GM19438 (cell line): ENCODE results near the gene MGARP.
"Not testable (repeated sequence)": the region's sequence is repeated elsewhere in the genome, so short reads cannot be mapped to it uniquely, and the experiment has no call there.

Experiments used
- ATAC-seq: cut with Tn5 transposase; IDR thresholded peaks from one replicate; pipeline ENCODE4 v1.9.1; 2021; ENCODE audit warnings: low read depth; ENCODE audit not compliant: unreplicated experiment

Gene MGARP

DNA sequence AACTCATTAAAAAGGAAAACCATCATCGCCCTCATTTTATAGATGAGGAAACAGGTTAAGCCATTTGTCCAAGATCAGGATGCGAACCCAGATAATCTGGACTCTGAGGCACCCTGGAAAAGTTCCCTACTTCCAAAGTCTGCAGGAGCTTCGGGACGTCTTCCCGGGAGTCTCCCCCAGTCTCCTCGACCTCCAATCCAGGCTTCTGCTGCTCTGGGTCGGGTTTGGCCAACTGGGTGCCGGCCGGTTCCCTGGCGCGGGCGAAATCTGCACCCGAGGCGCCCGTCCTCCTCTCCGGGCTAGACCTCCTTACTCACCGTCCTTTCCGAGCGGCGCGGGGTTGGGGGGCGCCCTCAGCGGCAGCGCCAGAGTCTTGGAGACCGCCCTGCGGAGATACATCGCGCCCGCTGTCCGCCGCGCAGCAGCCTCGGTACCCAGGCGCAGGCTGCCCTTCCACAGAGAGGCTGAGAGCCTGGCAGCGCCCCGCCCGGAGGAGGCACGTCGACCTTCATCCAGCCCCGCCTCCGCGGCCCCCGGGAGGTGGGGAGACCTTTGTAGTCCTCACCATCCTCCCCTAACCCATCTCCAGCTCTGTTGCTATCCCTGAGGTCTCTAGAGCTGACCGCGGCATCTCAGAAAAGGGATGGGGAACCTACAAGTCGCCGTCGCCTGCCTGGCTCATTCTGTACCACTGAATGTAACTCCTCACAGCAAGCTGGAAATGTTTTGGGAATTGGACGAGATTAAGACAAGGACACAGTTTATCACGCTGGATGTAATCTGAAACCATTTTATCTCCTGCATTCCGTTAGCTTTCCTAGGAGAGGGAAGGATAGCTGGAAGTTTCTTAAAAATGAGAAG is at the start of gene MGARP:
Gene MGARP, minus strand, starts transcription at position 466 of the 861 bp plus-strand sequence. Its CDS starts 67 bp downstream, at position 399.
- ATAC-seq = peak; percentile 60

DNA sequence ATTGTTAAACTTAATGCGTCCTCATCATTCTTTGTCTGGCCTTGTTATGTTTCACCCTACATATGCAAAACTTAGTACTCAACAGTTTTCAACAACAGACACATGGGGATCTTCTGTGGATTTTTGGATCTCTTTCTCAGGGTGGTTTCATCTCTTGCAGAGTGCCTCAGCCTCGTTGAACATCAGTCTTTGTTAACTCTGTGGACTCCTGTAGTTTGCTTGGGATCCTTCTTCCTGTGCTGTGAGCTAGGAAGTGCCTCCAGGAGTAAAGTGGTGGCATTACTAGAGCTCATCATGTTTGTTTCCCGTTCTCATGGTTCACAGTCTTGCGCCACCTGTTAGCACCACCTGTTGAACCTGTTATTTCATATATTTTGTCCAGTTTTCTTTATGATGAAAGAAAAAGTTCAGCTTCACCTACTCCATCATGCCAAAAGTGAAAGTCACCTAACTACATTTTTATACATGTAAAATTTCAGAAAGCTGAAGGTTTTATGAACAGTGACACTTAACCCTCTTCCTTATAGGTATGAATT is 49.7 kb upstream of the MGARP start:
- no peak for ATAC-seq

DNA sequence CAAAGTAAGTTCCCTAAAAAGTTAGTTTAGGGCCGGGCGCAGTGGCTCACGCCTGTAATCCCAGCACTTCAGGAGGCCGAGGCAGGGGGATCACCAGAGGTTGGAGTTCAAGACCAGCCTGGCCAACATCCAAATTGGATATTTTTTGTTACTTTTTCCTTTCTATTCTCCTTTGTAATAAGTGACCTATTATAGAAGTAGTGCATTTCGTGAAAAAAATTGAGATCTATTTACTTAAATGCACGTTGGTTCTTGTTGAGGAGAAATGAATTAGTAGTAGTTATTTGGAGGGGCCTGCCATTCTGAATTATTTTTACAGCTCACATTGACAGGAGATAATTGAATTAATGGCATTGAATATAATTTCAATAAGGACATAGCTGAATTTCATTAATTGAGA is 44.6 kb upstream of the MGARP start:
- no peak for ATAC-seq

DNA sequence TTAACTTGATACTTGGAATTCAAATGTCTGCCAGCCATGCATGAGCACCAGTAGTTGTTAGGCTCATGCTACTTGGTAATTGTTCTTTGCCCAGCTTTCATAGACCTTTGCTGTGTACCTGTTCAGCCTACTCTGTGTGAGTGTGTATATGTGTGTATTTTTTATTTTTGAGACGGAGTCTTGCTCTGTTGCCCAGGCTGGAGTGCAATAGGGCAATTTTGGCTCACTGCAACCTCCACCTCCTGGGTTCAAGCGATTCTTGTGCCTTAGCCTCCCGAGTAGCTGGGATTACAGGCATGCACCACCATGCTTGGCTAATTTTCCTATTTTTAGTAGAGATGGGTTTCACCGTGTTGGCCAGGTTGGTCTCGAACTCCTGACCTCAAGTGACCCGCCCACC is 42.5 kb upstream of the MGARP start:
- ATAC-seq = not testable (repeated sequence)

DNA sequence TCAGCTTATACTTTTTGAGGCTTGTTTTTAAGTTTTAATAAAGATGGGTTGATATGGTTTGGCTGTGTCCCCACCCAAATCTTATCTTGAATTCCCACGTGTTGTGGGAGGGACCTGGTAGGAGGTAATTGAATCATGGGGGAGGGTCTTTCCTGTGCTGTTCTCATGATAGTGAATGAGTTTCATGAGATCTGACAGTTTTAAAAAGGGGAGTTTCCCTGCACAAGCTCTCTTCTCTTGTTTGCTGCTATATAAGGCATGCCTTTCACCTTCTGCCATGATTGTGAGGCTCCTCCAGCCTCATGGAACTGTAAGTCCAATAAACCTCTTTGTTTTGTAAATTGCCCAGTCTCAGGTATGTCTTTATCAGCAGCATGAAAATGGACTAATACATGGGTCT is 42.0 kb upstream of the MGARP start:
- ATAC-seq = not testable (repeated sequence)

DNA sequence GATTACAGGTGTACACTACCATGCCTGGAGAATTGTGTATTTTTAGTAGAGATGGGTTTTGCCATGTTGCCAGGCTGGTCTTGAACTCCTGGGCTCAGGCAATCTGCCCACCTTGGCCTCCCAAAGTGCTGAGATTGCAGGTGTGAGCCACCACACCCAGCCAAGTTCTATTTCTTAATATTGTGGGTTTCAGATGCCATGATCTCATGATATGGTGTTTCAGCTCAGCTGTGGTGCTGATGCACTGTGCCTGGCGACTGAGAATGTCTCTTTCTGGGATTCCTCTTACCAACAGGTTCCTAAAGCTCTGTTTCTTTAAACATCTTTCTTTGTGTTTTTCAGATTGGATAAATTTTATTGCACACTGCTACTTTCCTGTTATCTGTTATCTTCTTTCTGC is 39.5 kb upstream of the MGARP start:
- ATAC-seq = no peak

DNA sequence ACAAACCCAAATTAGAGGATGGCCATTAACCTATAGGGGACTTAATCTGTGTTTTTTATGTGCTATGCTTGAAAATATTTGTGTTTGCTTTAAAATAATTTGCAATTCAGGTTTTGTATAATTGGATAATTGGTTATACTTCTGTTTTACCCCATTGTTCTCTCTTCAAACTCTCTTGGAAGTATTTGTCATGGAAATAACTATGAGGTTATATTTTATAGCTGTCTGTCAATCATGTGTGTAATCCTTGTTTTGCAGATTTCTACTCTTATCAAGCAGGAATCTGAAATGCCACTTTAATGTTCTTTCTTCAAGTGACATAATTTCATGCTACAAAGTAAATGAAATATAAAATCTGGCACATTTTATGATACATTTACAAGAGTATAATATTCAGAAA is 37.6 kb upstream of the MGARP start:
- ATAC-seq = no peak

DNA sequence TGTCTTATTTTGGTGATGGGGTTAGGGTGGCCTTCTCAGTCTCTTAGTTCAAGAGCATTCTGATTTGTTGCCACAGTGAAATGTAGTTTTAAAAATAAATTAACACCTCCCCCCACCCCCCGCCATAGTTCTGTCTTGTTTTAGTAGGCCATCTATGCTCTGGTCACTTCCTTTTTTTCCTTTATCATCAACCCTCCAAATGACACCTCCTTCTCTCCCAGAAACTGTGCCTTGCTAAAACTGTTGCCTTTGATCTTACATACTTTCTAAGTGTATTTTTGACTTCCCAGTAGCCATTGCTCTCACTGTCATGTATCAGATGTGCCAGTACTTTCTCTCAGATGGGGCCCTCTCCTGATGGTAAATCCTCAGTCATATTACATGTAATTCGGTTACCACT is 36.7 kb upstream of the MGARP start:
- no peak for ATAC-seq

DNA sequence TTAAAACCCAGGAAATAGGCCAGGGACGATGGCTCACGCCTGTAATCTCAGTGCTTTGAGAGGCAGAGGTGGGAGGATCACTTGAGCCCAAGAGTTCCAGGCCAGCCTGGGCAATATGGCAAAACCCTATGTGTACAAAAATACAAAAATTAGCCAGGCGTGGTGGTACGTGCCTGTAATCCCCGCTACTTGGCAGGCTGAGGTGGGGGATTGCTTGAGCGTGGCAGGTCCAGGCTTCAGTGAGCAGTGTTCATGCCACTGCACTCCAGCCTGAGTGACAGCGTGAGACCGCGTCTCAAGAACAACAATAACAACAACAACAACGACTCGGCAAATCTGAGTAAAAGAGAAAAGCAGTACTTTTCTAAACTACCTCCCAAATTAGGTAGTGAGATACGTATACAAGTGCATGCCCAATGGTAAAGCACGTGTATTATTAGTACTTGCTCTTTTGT is 35.2 kb upstream of the MGARP start:
- ATAC-seq = peak; percentile 66

DNA sequence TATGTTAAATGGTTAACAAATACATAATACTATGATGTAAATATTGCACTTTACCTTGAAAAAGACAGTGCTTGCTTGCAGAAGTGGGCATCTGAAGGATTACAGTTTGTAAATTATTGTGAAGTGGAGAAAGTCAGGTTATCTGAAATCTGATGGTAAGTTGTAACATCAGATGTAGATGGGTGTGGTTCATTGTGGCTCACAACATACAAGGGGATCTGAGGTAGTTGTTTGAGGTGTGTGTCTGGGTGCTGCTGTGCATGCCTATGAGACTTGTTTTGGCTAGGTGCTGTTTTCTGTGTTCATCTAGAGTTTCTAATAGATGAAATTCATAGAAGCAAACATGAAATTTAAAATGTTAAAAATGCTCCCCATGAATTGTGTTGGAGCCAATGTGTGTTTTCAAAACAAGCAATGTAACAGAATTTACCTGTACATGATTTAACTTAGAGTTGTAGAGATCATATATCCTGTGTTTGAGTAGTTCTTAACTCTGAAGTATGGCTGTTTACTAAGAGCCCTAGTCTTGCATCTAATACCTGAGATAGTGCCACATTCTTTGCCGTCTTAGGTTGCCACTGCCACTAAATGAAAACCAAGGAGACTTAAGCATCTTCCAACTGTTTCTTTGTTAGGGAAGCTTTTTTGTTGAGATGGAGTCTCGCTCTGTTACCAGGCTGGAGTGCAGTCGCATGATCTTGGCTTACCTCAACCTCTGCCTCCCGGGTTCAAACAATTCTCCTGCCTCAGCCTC is 34.2 kb upstream of the MGARP start:
- no peak for ATAC-seq

DNA sequence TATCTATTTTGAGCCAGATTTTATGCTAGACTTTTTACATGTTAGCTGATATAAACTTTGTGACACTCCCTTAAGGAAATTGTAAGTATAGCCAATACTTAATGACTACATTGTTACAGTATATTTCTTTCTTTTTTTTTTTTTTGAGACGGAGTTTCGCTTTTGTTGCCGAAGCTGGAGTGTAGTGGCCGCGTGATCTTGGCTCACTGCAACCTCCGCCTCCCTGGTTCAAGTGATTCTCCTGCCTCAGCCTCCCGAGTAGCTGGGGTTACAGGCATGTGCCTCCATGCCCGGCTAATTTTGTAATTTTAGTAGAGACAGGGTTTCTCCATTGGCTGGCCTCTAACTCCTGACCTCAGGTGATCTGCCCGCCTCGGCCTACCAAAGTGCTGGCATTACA is 33.4 kb upstream of the MGARP start:
- ATAC-seq = not testable (repeated sequence)

DNA sequence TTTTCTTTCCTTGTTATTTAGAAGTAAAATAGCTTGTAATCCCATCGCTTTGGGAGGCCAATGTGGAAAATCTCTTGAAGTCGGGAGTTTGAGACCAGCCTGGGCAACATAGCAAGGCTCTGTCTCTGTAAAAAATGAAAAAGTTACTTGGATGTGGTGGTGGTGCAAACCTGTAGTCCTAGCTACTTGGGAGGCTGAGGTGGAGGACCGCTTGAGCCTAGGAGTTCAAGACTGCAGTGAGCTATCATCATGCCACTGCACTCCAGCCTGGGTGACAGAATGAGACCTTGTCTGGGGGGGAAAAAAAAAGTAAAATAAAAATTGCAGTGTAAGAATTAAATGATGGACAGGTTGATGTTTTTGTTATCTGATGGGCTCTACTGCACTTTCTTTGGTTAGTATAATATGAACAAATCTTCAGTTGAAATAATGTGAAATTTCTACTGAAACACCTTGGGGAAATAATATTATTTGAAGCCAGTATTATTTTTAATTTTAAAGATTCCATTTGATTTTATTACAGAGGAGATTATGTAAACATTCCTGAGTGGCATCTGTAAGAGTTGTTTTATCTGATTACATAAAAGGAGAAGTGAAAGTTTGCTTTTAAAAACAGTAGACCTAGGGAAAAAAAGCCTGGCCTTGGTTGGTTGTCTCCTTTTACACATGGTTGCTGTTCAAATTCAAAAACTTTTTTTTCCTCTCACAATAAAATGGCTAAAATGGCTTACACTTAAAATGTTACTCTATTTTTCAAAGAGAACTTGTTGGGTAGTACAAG is 32.7 kb upstream of the MGARP start:
- no peak for ATAC-seq

DNA sequence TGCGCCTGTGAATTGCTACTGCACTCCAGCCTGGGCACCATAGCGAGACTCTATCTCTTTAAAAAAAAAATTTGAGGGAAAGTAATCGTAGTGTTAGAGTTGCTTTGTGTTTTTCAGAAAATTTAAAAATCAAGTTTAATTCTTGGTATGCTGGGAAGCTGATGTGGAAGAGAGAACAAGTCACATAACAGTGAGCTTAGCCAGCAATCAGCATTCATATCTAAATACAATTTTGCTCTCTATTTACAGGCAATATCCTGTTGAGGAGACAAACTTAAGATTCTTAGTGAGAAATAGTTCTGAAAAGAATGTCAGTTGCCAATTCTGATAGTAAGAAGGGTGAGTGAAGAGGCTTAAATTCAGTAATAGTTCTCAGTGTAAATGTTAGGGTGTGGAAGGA is 31.9 kb upstream of the MGARP start:
- no peak for ATAC-seq

DNA sequence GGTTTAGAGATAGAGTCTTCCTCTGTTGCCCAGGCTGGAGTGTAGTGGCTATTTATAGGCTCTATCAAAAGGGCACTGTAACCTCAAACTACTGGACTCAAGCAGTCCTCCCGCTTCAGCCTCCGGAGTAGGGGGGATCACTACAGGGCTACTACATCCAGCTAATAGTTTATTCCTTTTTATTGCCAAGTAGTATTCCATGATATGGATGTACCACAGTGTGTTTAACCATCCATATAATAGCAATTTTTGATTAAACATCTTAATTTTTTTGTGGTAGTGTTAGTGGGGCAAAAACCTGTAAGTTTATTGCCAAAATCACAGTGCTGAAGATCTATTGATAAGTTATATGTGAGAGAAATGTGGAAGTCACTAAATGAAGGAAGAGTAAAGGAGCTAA is 24.9 kb upstream of the MGARP start:
- ATAC-seq = no peak

DNA sequence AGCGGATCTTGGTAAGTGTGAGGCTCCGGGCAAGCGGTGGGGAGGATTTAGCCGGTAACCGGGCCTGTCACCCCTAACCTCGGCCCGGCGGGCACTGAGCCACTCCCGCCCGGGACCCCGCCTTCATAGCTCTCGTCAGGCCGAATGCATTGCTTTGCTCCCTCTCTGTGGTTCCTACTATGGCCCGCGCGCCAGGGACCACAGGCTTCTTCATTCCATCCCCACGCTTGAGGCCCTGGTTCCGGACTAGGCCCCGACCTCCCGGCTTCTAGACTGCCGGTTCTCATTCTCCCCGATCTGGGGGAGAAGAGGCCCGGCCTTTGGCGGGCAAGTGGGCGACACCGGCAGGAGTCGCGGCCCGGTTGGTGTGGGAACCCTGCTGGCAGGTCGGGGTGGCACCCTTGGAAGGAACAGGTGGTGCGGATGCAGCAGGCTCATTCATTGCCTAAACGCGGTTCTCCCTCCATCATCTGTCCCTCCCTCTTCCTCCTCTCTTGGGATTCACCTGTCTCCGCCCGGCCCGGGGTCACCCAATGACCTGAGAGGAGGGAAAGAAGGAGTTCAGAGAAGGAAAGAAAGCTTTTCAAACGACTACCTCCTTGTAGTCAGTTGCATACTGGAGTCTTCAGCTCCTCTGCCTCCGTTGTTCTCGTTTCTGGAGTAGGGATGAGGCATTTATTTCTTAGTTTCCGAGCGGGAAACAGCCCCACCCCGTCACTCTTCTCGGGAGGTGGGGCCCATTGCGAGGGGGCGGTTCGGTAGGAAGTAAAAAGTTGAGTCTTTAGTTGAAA is 22.0 kb upstream of the MGARP start, which contains the start of gene NDUFC1:
Gene NDUFC1, minus strand, starts transcription at position 657 of the 791 bp plus-strand sequence. CDS start 6,679 bp downstream, outside the sequence.
- ATAC-seq = peak; percentile 29

DNA sequence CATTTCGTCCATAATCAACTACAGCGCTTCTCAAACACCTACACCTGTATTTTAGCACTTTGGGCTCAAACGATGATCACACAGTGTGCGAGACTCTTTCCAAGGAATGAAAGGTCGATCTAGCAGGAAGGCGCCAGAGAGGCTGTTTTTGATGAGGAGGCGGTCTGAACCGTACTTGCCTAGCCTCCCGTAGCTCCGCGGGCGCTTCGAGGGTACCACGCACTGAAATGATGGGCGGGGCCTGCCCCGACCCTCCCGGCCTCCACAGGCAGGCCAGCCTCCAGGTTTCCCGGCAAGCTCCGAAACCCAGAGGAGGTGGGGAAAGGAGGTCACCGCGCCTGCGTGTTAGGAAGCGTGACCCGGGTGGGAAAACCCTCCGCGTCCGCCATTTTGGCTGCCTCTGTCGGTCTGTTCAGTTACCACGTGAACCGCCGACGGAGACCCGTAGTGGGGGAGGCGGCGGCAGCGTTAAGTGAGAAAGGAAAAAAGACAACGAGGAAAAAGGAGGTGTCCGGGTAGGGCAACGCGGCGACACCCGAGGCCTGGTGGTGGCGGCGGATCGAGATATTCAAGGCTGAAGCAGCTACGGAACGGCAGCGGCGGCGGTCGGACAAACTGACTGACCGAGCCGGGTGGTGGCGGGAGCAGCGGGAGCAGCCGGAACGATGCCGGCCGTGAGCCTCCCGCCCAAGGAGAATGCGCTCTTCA is 21.2 kb upstream of the MGARP start, which contains the start of gene NAA15:
Gene NAA15, plus strand, starts transcription at position 393 of the 708 bp plus-strand sequence. Its CDS starts 273 bp downstream, at position 666.
- peak; percentile 88 for ATAC-seq

DNA sequence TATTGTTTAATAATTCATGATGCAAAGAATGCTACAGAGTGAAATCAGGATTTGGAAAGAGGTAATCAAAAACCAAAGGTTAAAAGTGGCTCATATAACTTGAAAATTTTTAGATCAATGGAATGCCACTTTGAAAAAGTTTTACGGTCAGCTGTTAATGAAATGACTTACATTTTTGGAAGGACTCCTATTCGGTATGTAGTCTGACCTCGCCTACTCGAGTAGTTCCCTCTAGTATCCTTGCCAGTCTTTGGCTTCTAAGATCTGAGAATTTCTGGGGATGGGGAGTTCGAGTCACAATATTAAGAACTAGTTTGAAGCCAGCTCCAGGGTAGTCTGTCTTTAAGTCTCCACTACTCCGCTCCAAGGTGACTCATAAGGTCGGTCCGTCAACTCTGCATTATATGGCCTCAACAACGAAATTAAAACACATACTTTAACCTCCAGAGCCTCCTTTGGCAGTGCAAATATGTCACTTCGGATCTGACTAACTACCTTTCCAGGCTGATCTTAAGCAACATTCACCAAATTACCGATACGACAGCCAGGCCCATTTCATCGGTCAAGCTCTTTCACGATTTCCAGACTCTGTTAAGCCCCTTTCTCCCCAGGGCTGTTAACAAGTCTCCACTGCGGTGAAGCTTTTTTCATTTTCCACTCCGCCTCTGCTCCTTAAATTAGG is 20.5 kb upstream of the MGARP start:
- peak; percentile 11 for ATAC-seq

DNA sequence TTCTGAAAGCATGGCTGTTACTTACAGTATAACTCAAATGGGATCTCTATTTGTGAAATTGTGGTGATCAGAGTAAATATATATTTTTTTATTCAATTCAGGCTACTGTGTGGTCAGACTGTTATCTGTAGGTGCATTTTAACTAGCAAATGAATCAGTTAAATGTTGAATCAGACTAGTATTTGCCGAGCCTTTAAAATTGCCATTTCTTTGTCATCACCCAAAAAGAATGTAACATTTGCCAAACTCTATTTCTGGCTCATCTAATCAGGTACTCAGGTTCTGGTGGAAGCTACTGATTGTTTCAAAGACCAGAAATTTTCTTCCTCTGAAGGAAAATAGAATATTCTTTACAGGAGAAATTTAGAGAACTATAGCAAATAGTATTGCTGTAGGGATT is 19.5 kb upstream of the MGARP start:
- ATAC-seq = no peak
